Measurements from ENCODE around the gene CROCC2. TPM values are rescaled to one million over a fixed set of nuclear protein-coding genes. Genes with fewer than 3 reads are reported as not detected.

The CROCC2 gene
- polyA plus RNA-seq, 1 of the 3 experiments (the other 2 are of a cell fraction), result not detected

GRCh38 chr2:240946046-240946445 is 39.9 kb downstream of the CROCC2 start (continued):
- no peak for TF ChIP-seq USF1 (IDR thresholded peaks at IDR 0.05; ENCODE audit: borderline replicate concordance, low read depth)

GRCh38 chr2:240946654-240947053 is 40.5 kb downstream of the CROCC2 start:
- no peak overlapping the region for H3K4me2 ChIP-seq
- POLR2A ChIA-PET, result no interaction called here
- WGBS (ENCODE audit: low lambda C conversion rate), result 50% methylated on average over 3 of the region's 5 CpGs
- no peaks in the 10 kb centered on the region for H3K36me3 ChIP-seq (replicated peaks in 1 of 2; ENCODE audit: control insufficient read depth in 1 of 2, insufficient read depth in 2 of 2, low read length in 1 of 2)
- TF ChIP-seq JUND (IDR thresholded peaks at IDR 0.05), result no peak
- TF ChIP-seq FOXJ3 (CRISPR knock-in tag; IDR thresholded peaks at IDR 0.05), result no peak
- TF ChIP-seq RCOR1 (IDR thresholded peaks at IDR 0.05; ENCODE audit: low read length), result no peak
- TF ChIP-seq RFX5 (IDR thresholded peaks at IDR 0.05; ENCODE audit: low read length), result no peak
- TF ChIP-seq NRF1 (IDR thresholded peaks at IDR 0.05; ENCODE audit: low read depth, low read length), result no peak
- H3K9ac ChIP-seq, result no peak overlapping the region
- CTCF ChIA-PET, result interaction anchor here (1.4 kb wide), 1 partner anchor 10 kb away, joined by 3 read pairs; no protein-coding TSS in a partner anchor
- no peaks in the 10 kb centered on the region for H3K9me3 ChIP-seq
- no peaks in the 10 kb centered on the region for H3K9me2 ChIP-seq
- H3K27ac ChIP-seq (ENCODE audit: low read depth in 2 of 2, low read length in 1 of 2), result no peak overlapping the region
- no peak overlapping the region for H2AFZ ChIP-seq (ENCODE audit: low read depth)
- DNase-seq, result no peak
- H3K4me3 ChIP-seq (ENCODE audit: low read depth in 2 of 2, low read length in 1 of 2), result no peak overlapping the region
- H3K4me1 ChIP-seq (ENCODE audit: control insufficient read depth in 1 of 2, insufficient read depth in 2 of 2, low read depth in 1 of 2, low read length in 1 of 2), result no peaks in the 10 kb centered on the region; a peak in 1 of 4 replicates
- H3F3A ChIP-seq (replicated peaks; ENCODE audit: insufficient read depth), result no peaks in the 10 kb centered on the region
- no peaks in the 10 kb centered on the region for H4K20me1 ChIP-seq (ENCODE audit: insufficient read depth)
- H3K79me2 ChIP-seq (ENCODE audit: insufficient read depth), result no peaks in the 10 kb centered on the region
- no peaks in the 10 kb centered on the region for H3K27me3 ChIP-seq (ENCODE audit: insufficient read depth)

- Histone ChIP-seq H3K4me2 (no peak overlapping the region), H3K9me3 (no peaks in the 10 kb centered on the region), H3F3A (replicated peaks; ENCODE audit: insufficient read depth) (no peaks in the 10 kb centered on the region), H3K4me3 (ENCODE audit: low read depth in 2 of 2, low read length in 1 of 2) (no peak overlapping the region), H3K9me2 (no peaks in the 10 kb centered on the region), H2AFZ (ENCODE audit: low read depth) (no peak overlapping the region), H4K20me1 (ENCODE audit: insufficient read depth) (no peaks in the 10 kb centered on the region), H3K9ac (no peak overlapping the region), H3K4me1 (ENCODE audit: control insufficient read depth in 1 of 2, insufficient read depth in 2 of 2, low read depth in 1 of 2, low read length in 1 of 2) (no peaks in the 10 kb centered on the region; a peak in 1 of 4 replicates), H3K79me2 (ENCODE audit: insufficient read depth) (no peaks in the 10 kb centered on the region), H3K27me3 (ENCODE audit: insufficient read depth) (no peaks in the 10 kb centered on the region), H3K27ac (ENCODE audit: low read depth in 2 of 2, low read length in 1 of 2) (no peak overlapping the region), H3K36me3 (replicated peaks in 1 of 2; ENCODE audit: control insufficient read depth in 1 of 2, insufficient read depth in 2 of 2, low read length in 1 of 2) (no peaks in the 10 kb centered on the region)
- CTCF ChIA-PET, result interaction anchor here (1.4 kb wide), 1 partner anchor 9 kb away, joined by 3 read pairs; no protein-coding TSS in a partner anchor
- WGBS (ENCODE audit: low lambda C conversion rate), result 11% methylated on average over 3 of the region's 6 CpGs
- DNase-seq, result no peak
- no peak for TF ChIP-seq GABPA (IDR thresholded peaks at IDR 0.05; ENCODE audit: low read depth)
- no peak for TF ChIP-seq TAF1 (IDR thresholded peaks at IDR 0.05; ENCODE audit: borderline replicate concordance, low read depth, low read length)
- TF ChIP-seq NFIC (IDR thresholded peaks at IDR 0.05; ENCODE audit: borderline replicate concordance), result no peak
- TF ChIP-seq USF2 (IDR thresholded peaks at IDR 0.05; ENCODE audit: borderline replicate concordance, low read depth, low read length), result no peak
- no peak for TF ChIP-seq ELF1 (IDR thresholded peaks at IDR 0.05)
- no peak for TF ChIP-seq EZH2phosphoT487 (IDR thresholded peaks at IDR 0.05; ENCODE audit: borderline replicate concordance, low read depth)
- no peak for TF ChIP-seq FOSL2 (IDR thresholded peaks at IDR 0.05; ENCODE audit: borderline replicate concordance, low read depth)
- no peak for TF ChIP-seq JUND (IDR thresholded peaks at IDR 0.05)
- POLR2A ChIA-PET, result no interaction called here
Observed at GRCh38 chr2:240947176-240947575, 41.0 kb downstream of the CROCC2 start.
